HCT116 (cell line): ENCODE measurements around the gene RBBP6.

ENCODE experiments used
- CEBPB ChIP-seq: IDR thresholded peaks from 2 replicates; pipeline ENCODE4 v1.6.1; 2012; ENCODE audit warnings: low read depth
- EZH2phosphoT487 ChIP-seq: fragments of 200-600 bp; IDR thresholded peaks from 2 replicates; pipeline ENCODE4 v1.6.1; 2018; ENCODE audit warnings: antibody characterized with exemption, borderline replicate concordance
- POLR2A ChIP-seq: IDR thresholded peaks from 2 replicates; pipeline ENCODE4 v1.7.0; 2011; ENCODE audit warnings: borderline replicate concordance; ENCODE audit not compliant: insufficient read depth, insufficient read length; ENCODE audit errors: extremely low read depth
- TF ChIP-seq, protein P1 (sequence below), 3 experiments: fragments of 200-600 bp in 1 of 3; sonication (generic) in 1 of 3; IDR thresholded peaks in 2 of 3; conservative IDR thresholded peaks in 1 of 3; 2 replicates each; pipeline ENCODE4 v1.5.1; 2012 to 2017; ENCODE audit warnings: low read depth in 2 of 3, low read length in 2 of 3, antibody characterized with exemption in 1 of 3, borderline replicate concordance in 1 of 3, control low read depth in 1 of 3, mild to moderate bottlenecking in 1 of 3, mixed read lengths in 1 of 3, mixed run types in 1 of 3, moderate library complexity in 1 of 3; ENCODE audit not compliant: insufficient read depth in 1 of 3

DNA sequence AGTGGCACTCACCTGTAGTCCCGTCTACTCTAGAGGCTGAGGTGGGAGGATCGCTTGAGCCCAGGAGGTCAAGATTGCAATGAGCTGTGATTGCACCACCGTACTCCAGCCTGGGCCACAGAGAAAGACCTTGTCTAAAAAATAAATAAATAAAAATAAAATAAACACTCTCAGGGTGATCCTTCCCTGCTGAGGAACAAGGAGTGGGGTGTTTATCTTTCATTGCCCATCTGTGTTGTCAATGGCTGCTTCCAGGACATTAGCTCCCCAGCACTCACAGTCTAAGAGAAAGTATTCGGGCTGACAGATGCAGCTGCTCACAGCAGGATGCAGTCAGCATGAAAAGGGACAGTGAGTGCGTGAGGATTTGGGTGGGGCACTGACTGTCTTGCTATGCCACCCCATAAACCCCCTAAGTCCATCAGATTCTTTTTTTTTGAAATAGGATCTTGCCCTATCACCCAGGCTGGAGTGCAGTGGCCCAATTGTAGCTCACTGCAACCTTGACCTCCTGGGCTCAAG lies 31.3 kb upstream of the RBBP6 start:
- TF ChIP-seq, protein P1, sequence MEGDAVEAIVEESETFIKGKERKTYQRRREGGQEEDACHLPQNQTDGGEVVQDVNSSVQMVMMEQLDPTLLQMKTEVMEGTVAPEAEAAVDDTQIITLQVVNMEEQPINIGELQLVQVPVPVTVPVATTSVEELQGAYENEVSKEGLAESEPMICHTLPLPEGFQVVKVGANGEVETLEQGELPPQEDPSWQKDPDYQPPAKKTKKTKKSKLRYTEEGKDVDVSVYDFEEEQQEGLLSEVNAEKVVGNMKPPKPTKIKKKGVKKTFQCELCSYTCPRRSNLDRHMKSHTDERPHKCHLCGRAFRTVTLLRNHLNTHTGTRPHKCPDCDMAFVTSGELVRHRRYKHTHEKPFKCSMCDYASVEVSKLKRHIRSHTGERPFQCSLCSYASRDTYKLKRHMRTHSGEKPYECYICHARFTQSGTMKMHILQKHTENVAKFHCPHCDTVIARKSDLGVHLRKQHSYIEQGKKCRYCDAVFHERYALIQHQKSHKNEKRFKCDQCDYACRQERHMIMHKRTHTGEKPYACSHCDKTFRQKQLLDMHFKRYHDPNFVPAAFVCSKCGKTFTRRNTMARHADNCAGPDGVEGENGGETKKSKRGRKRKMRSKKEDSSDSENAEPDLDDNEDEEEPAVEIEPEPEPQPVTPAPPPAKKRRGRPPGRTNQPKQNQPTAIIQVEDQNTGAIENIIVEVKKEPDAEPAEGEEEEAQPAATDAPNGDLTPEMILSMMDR (IDR thresholded peaks at IDR 0.05 in 2 of 3, conservative IDR thresholded peaks at IDR 0.05 in 1 of 3; ENCODE audit: borderline replicate concordance in 1 of 3, insufficient read depth in 1 of 3, low read depth in 2 of 3, low read length in 2 of 3) = no peak
- no peak for TF ChIP-seq POLR2A
- no peak for TF ChIP-seq EZH2phosphoT487
- no peak for TF ChIP-seq CEBPB
